Measurements from ENCODE around the gene EGFR.

DNA sequence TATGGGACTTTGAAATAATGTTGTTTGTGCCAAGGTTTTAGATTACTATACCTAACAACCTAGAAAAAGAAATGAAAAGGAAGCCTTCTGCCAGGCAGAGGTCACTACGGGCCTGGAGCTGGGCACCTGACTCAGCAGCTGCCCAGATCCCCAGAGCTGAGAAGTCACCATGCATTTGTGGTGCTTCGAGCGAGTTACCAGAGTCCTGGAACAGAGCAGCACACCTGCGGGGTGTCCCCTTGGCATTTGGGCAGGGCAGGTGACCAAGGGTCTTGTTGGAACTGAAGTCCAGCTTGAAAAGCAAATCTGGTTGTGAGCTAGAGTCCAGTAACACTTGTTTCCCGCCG lies 25.5 kb downstream of the EGFR start:
- no peak for TF ChIP-seq EP300 (IDR thresholded peaks at IDR 0.05)
- TF ChIP-seq, protein P1, sequence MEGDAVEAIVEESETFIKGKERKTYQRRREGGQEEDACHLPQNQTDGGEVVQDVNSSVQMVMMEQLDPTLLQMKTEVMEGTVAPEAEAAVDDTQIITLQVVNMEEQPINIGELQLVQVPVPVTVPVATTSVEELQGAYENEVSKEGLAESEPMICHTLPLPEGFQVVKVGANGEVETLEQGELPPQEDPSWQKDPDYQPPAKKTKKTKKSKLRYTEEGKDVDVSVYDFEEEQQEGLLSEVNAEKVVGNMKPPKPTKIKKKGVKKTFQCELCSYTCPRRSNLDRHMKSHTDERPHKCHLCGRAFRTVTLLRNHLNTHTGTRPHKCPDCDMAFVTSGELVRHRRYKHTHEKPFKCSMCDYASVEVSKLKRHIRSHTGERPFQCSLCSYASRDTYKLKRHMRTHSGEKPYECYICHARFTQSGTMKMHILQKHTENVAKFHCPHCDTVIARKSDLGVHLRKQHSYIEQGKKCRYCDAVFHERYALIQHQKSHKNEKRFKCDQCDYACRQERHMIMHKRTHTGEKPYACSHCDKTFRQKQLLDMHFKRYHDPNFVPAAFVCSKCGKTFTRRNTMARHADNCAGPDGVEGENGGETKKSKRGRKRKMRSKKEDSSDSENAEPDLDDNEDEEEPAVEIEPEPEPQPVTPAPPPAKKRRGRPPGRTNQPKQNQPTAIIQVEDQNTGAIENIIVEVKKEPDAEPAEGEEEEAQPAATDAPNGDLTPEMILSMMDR (IDR thresholded peaks at IDR 0.05), result no peak
